GM23338 (cell line): ENCODE results near the gene PLA2G4F. TPM values are rescaled to one million over a fixed set of nuclear protein-coding genes. Genes with fewer than 3 reads are reported as not detected.

Source experiments
- ATAC-seq: fragments of 200-7000 bp; cut with Tn5 transposase; 3 replicates; pipeline ENCODE4 v1.9.1; 2020
- DNase-seq: peaks from one replicate; pipeline ENCODE4 v3.0.0-alpha.2; 2015; ENCODE audit warnings: low spot score
- H2AFZ ChIP-seq: fragments of 200-600 bp; sonication (generic); 2 replicates; pipeline ENCODE4 v1.8.0; 2016; ENCODE audit warnings: antibody characterized with exemption, mild to moderate bottlenecking, moderate library complexity
- H3F3A ChIP-seq: fragments of 200-600 bp; sonication (generic); replicated peaks from 2 replicates; pipeline ENCODE4 v1.8.0; 2017; ENCODE audit warnings: antibody characterized with exemption, mixed run types, low read depth
- H3K27ac ChIP-seq: fragments of 200-600 bp; sonication (generic); 2 replicates; pipeline ENCODE4 v1.6.1; 2016; ENCODE audit warnings: low read depth
- H3K27me3 ChIP-seq: fragments of 200-600 bp; sonication (generic); 2 replicates; pipeline ENCODE4 v1.8.0; 2016; ENCODE audit warnings: mild to moderate bottlenecking, mixed run types, moderate library complexity; ENCODE audit not compliant: insufficient read depth
- H3K36me3 ChIP-seq: fragments of 200-600 bp; sonication (generic); 2 replicates; pipeline ENCODE4 v1.8.0; 2016; ENCODE audit warnings: mild to moderate bottlenecking; ENCODE audit not compliant: insufficient read depth
- H3K4me1 ChIP-seq: fragments of 200-600 bp; sonication (generic); 2 replicates; pipeline ENCODE4 v1.8.0; 2016; ENCODE audit warnings: mild to moderate bottlenecking, moderate library complexity; ENCODE audit not compliant: insufficient read depth
- H3K4me2 ChIP-seq: fragments of 200-600 bp; sonication (generic); 2 replicates; pipeline ENCODE4 v1.7.1; 2017; ENCODE audit warnings: mixed run types
- H3K4me3 ChIP-seq: fragments of 200-600 bp; sonication (generic); 2 replicates; pipeline ENCODE4 v1.6.1; 2016; ENCODE audit warnings: mixed run types
- H3K79me2 ChIP-seq: fragments of 200-600 bp; sonication (generic); replicated peaks from 2 replicates; pipeline ENCODE4 v1.8.0; 2017; ENCODE audit warnings: mild to moderate bottlenecking; ENCODE audit not compliant: insufficient read depth
- H3K9me2 ChIP-seq: fragments of 200-600 bp; sonication (generic); 2 replicates; pipeline ENCODE4 v1.8.0; 2017; ENCODE audit not compliant: insufficient read depth
- H4K20me1 ChIP-seq: fragments of 200-600 bp; sonication (generic); replicated peaks from 2 replicates; pipeline ENCODE4 v1.8.0; 2017; ENCODE audit warnings: mild to moderate bottlenecking; ENCODE audit not compliant: insufficient read depth
- H3K27ac Mint-ChIP-seq: 2 replicates; pipeline ENCODE4 v1.8.0; 2020; ENCODE audit warnings: inconsistent platforms, mild to moderate bottlenecking, moderate library complexity, mixed read lengths
- H3K27me3 Mint-ChIP-seq: 3 replicates; pipeline ENCODE4 v1.8.0; 2022; ENCODE audit warnings: low read depth, mild to moderate bottlenecking, moderate library complexity, mixed read lengths, inconsistent platforms; ENCODE audit not compliant: insufficient read depth, poor library complexity
- H3K36me3 Mint-ChIP-seq: 3 replicates; pipeline ENCODE4 v1.8.0; 2021; ENCODE audit warnings: low read depth, mild to moderate bottlenecking, inconsistent platforms, moderate library complexity, mixed read lengths
- H3K4me1 Mint-ChIP-seq: 3 replicates; pipeline ENCODE4 v1.8.0; 2020; ENCODE audit warnings: mild to moderate bottlenecking, inconsistent platforms, mixed read lengths
- H3K4me3 Mint-ChIP-seq: 3 replicates; pipeline ENCODE4 v1.8.0; 2021; ENCODE audit warnings: moderate library complexity, mild to moderate bottlenecking, inconsistent platforms, mixed read lengths
- H3K9me3 Mint-ChIP-seq: 3 replicates; pipeline ENCODE4 v1.8.0; 2020; ENCODE audit warnings: moderate library complexity, mild to moderate bottlenecking, inconsistent platforms, mixed read lengths
- EZH2 ChIP-seq: fragments of 200-600 bp; sonication (generic); IDR thresholded peaks from one replicate; pipeline ENCODE4 v1.8.0; 2017; ENCODE audit warnings: antibody characterized with exemption, mild to moderate bottlenecking, low read depth; ENCODE audit not compliant: unreplicated experiment
- NANOG ChIP-seq: IDR thresholded peaks from 2 replicates; pipeline ENCODE4 v1.6.1; 2016; ENCODE audit warnings: antibody characterized with exemption, borderline replicate concordance
- POLR2AphosphoS5 ChIP-seq: IDR thresholded peaks from 2 replicates; pipeline ENCODE4 v1.6.1; 2016; ENCODE audit warnings: antibody characterized with exemption, low read depth
- ZNF114 ChIP-seq: fragments of 250-450 bp; sonication (Bioruptor Pico); IDR thresholded peaks from 2 replicates; pipeline ENCODE4 v1.5.0; 2020; ENCODE audit warnings: mild to moderate bottlenecking, moderate library complexity
- long read RNA-seq: library from polyadenylated mRNA; unstranded; transcript quantifications from one replicate; pipeline ENCODE4 v2.0.0, GENCODE V29; 2020; ENCODE audit not compliant: unreplicated experiment
- polyA plus RNA-seq: library from polyadenylated mRNA; unstranded; fragments of >200 nt; fragmentation: Nextera tagmentation; extraction: Ambion mirVana; gene quantifications from 2 replicates; pipeline ENCODE4 v1.2.1, GENCODE V29; 2016
- total RNA-seq: library from RNA; depleted of rRNA; stranded (reverse); fragments of >200 nt; shearing (Covaris generic); gene quantifications from 2 replicates; pipeline ENCODE4 v1.2.3, GENCODE V29; 2014; rRNA removed
- TF ChIP-seq, protein P1 (sequence below), 2 experiments: fragments of 200-600 bp in 1 of 2; sonication (generic) in 1 of 2; conservative IDR thresholded peaks; 2 replicates each; pipeline versions ENCODE4 v1.5.1 to v1.6.1; 2016 to 2017; ENCODE audit warnings: antibody characterized with exemption in 2 of 2, low read depth in 2 of 2, mild to moderate bottlenecking in 2 of 2, moderate library complexity in 1 of 2
- TF ChIP-seq, protein P2 (sequence below): IDR thresholded peaks from one replicate; pipeline ENCODE4 v1.6.1; 2018; ENCODE audit warnings: antibody characterized with exemption; ENCODE audit not compliant: unreplicated experiment

Gene PLA2G4F, protein sequence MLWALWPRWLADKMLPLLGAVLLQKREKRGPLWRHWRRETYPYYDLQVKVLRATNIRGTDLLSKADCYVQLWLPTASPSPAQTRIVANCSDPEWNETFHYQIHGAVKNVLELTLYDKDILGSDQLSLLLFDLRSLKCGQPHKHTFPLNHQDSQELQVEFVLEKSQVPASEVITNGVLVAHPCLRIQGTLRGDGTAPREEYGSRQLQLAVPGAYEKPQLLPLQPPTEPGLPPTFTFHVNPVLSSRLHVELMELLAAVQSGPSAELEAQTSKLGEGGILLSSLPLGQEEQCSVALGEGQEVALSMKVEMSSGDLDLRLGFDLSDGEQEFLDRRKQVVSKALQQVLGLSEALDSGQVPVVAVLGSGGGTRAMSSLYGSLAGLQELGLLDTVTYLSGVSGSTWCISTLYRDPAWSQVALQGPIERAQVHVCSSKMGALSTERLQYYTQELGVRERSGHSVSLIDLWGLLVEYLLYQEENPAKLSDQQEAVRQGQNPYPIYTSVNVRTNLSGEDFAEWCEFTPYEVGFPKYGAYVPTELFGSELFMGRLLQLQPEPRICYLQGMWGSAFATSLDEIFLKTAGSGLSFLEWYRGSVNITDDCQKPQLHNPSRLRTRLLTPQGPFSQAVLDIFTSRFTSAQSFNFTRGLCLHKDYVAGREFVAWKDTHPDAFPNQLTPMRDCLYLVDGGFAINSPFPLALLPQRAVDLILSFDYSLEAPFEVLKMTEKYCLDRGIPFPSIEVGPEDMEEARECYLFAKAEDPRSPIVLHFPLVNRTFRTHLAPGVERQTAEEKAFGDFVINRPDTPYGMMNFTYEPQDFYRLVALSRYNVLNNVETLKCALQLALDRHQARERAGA
- total RNA-seq (not detected in 2 replicates), polyA plus RNA-seq (not detected in 2 replicates)
- long read RNA-seq = 0 reads

GRCh38 chr15:42156243-42156922 is at the start of gene PLA2G4F:
Gene PLA2G4F (minus strand): TSS chr15:42156636. CDS start chr15:42156549, 87 bp downstream.
- Histone ChIP-seq H3K9me2 (no peaks in the 10 kb centered on the region), H4K20me1 (no peaks in the 10 kb centered on the region), H3K4me3 (no peak within 1 kb of the TSS), H3F3A (no peaks in the 10 kb centered on the region), H3K4me1 (no peaks in the 10 kb centered on the region), H3K27ac (no peak within 1 kb of the TSS), H3K36me3 (peaks cover 6% of the 10 kb centered on the region; the same call in 1 of the 2 replicates), H2AFZ (peak within 1 kb of the TSS; percentile 23; the same call in 1 of the 2 replicates), H3K4me2 (no peak within 1 kb of the TSS), H3K79me2 (no peaks in the 10 kb centered on the region), H3K27me3 (no peaks in the 10 kb centered on the region)
- peaks cover 7% of the 10 kb centered on the region for H3K36me3 Mint-ChIP-seq
- H3K9me3 Mint-ChIP-seq = no peaks in the 10 kb centered on the region
- peaks cover 13% of the 10 kb centered on the region for H3K27me3 Mint-ChIP-seq
- H3K4me1 Mint-ChIP-seq = peaks cover 6% of the 10 kb centered on the region; the same call in 1 of the 3 replicates
- TF ChIP-seq, protein P1, sequence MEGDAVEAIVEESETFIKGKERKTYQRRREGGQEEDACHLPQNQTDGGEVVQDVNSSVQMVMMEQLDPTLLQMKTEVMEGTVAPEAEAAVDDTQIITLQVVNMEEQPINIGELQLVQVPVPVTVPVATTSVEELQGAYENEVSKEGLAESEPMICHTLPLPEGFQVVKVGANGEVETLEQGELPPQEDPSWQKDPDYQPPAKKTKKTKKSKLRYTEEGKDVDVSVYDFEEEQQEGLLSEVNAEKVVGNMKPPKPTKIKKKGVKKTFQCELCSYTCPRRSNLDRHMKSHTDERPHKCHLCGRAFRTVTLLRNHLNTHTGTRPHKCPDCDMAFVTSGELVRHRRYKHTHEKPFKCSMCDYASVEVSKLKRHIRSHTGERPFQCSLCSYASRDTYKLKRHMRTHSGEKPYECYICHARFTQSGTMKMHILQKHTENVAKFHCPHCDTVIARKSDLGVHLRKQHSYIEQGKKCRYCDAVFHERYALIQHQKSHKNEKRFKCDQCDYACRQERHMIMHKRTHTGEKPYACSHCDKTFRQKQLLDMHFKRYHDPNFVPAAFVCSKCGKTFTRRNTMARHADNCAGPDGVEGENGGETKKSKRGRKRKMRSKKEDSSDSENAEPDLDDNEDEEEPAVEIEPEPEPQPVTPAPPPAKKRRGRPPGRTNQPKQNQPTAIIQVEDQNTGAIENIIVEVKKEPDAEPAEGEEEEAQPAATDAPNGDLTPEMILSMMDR (conservative IDR thresholded peaks at IDR 0.05; ENCODE audit: low read depth in 2 of 2) = peak in 1 of 2 experiments; percentile 14; a peak in 1 of 4 replicates
- no peak for TF ChIP-seq POLR2AphosphoS5
- DNase-seq (no peak), ATAC-seq (peak; percentile 76)
- H3K27ac Mint-ChIP-seq = peak within 1 kb of the TSS; percentile 75
- H3K4me3 Mint-ChIP-seq = no peak within 1 kb of the TSS

DNA sequence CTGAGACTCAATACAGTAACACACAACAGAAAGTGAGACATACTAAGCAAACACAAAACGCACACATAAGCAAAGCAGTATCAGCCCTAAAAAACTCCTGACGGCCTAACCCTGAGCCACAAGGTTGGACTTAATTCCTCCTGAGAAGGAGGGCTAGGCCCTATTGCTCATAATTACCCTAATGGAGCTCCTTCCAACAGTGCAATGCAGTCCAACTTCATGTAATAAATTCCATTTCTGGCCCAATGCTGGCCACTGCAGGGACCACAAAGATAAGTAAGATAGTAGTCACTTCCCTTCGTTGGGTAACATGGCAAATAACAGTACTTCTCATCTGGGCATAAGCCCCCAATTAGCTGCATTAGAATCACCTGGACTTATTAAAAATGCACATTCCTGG is 47.5 kb upstream of the PLA2G4F start:
- H3K36me3 Mint-ChIP-seq = peaks cover 2% of the 10 kb centered on the region; the same call in 2 of the 3 replicates
- no peak for ATAC-seq
- H3K27ac Mint-ChIP-seq = no peak overlapping the region
- H3K4me3 Mint-ChIP-seq = no peak overlapping the region
- H4K20me1 ChIP-seq = peaks cover 3% of the 10 kb centered on the region; the same call in 1 of the 2 replicates
- no peaks in the 10 kb centered on the region; the same call in 1 of the 2 replicates for H3K9me2 ChIP-seq
- no peak overlapping the region for H3K4me2 ChIP-seq
- no peak overlapping the region for H3K27ac ChIP-seq
- no peak for DNase-seq
- no peaks in the 10 kb centered on the region for H3K27me3 ChIP-seq
- no peak overlapping the region for H2AFZ ChIP-seq
- no peaks in the 10 kb centered on the region for H3K9me3 Mint-ChIP-seq
- H3K4me1 Mint-ChIP-seq = peaks cover 7% of the 10 kb centered on the region
- peaks cover 29% of the 10 kb centered on the region for H3K79me2 ChIP-seq
- H3K4me1 ChIP-seq = peaks cover 5% of the 10 kb centered on the region; the same call in 1 of the 2 replicates
- no peak overlapping the region for H3K4me3 ChIP-seq
- H3K27me3 Mint-ChIP-seq = peaks cover 5% of the 10 kb centered on the region
- H3F3A ChIP-seq = peaks cover 5% of the 10 kb centered on the region; the same call in 1 of the 2 replicates
- H3K36me3 ChIP-seq = no peaks in the 10 kb centered on the region
- TF ChIP-seq EZH2 (no peak), ZNF114 (CRISPR knock-in tag) (no peak), NANOG (no peak)
- TF ChIP-seq, protein P2, sequence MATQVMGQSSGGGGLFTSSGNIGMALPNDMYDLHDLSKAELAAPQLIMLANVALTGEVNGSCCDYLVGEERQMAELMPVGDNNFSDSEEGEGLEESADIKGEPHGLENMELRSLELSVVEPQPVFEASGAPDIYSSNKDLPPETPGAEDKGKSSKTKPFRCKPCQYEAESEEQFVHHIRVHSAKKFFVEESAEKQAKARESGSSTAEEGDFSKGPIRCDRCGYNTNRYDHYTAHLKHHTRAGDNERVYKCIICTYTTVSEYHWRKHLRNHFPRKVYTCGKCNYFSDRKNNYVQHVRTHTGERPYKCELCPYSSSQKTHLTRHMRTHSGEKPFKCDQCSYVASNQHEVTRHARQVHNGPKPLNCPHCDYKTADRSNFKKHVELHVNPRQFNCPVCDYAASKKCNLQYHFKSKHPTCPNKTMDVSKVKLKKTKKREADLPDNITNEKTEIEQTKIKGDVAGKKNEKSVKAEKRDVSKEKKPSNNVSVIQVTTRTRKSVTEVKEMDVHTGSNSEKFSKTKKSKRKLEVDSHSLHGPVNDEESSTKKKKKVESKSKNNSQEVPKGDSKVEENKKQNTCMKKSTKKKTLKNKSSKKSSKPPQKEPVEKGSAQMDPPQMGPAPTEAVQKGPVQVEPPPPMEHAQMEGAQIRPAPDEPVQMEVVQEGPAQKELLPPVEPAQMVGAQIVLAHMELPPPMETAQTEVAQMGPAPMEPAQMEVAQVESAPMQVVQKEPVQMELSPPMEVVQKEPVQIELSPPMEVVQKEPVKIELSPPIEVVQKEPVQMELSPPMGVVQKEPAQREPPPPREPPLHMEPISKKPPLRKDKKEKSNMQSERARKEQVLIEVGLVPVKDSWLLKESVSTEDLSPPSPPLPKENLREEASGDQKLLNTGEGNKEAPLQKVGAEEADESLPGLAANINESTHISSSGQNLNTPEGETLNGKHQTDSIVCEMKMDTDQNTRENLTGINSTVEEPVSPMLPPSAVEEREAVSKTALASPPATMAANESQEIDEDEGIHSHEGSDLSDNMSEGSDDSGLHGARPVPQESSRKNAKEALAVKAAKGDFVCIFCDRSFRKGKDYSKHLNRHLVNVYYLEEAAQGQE = no peak
- TF ChIP-seq, protein P1 (conservative IDR thresholded peaks at IDR 0.05; ENCODE audit: low read depth in 2 of 2) = no peak
